Smooth muscle cell (in vitro differentiated cells): Measurements from ENCODE around the gene SAPCD2. TPM values are rescaled to one million over a fixed set of nuclear protein-coding genes. Genes with fewer than 3 reads are reported as not detected.

Source experiments
- DNase-seq: peaks from one replicate; lab custom pipeline; 2025; ENCODE audit not compliant: unreplicated experiment; lab: John Stamatoyannopoulos, UW
- H2AFZ ChIP-seq: fragments of 200-600 bp; sonication (generic); 2 replicates; pipeline ENCODE4 v1.6.0; 2016; ENCODE audit warnings: antibody characterized with exemption, low read depth, mild to moderate bottlenecking
- H3F3A ChIP-seq: fragments of 200-600 bp; sonication (generic); 2 replicates; pipeline ENCODE4 v1.6.0; 2017; ENCODE audit warnings: antibody characterized with exemption, low read depth
- H3K27ac ChIP-seq: fragments of 200-600 bp; sonication (generic); 2 replicates; pipeline ENCODE4 v1.5.1; 2016; ENCODE audit warnings: low read depth, mild to moderate bottlenecking
- H3K27me3 ChIP-seq: fragments of 200-600 bp; sonication (generic); 2 replicates; pipeline ENCODE4 v1.6.1; 2016; ENCODE audit warnings: low read depth, mild to moderate bottlenecking
- H3K36me3 ChIP-seq: fragments of 200-600 bp; sonication (generic); 2 replicates; pipeline ENCODE4 v1.5.1; 2016; ENCODE audit warnings: low read depth
- H3K4me1 ChIP-seq: fragments of 200-600 bp; sonication (generic); 2 replicates; pipeline ENCODE4 v1.5.1; 2016; ENCODE audit warnings: low read depth
- H3K4me2 ChIP-seq: fragments of 200-600 bp; sonication (generic); 2 replicates; pipeline ENCODE4 v1.6.0; 2016; ENCODE audit warnings: mild to moderate bottlenecking
- H3K4me3 ChIP-seq: fragments of 200-600 bp; sonication (generic); 2 replicates; pipeline ENCODE4 v1.5.1; 2016; ENCODE audit warnings: mild to moderate bottlenecking
- H3K79me2 ChIP-seq: fragments of 200-600 bp; sonication (generic); 2 replicates; pipeline ENCODE4 v1.6.0; 2016; ENCODE audit warnings: low read depth, mild to moderate bottlenecking
- H3K9ac ChIP-seq: fragments of 200-600 bp; sonication (generic); 2 replicates; pipeline ENCODE4 v1.6.0; 2016; ENCODE audit warnings: low read depth
- H3K9me3 ChIP-seq: fragments of 200-600 bp; sonication (generic); replicated peaks from 2 replicates; pipeline ENCODE4 v1.5.1; 2016; ENCODE audit warnings: low read depth
- H4K20me1 ChIP-seq: fragments of 200-600 bp; sonication (generic); 2 replicates; pipeline ENCODE4 v1.6.0; 2016; ENCODE audit warnings: low read depth
- WGBS: methylation state at CpG from one replicate; pipeline ENCODE4 v1.1.7; 2016; ENCODE audit warnings: low lambda C conversion rate; 5-methylcytosine and 5-hydroxymethylcytosine counted together
- polyA plus RNA-seq: library from polyadenylated mRNA; unstranded; fragments of >200 nt; fragmentation: Nextera tagmentation; extraction: Ambion mirVana; gene quantifications from 2 replicates; pipeline ENCODE4 v1.2.1, GENCODE V29; 2016
- total RNA-seq: library from RNA; depleted of rRNA; stranded (reverse); fragments of >200 nt; gene quantifications from 2 replicates; pipeline ENCODE4 v1.2.3, GENCODE V29; 2014
- TF ChIP-seq, protein P1 (sequence below): fragments of 200-600 bp; sonication (generic); IDR thresholded peaks from 2 replicates; pipeline ENCODE4 v1.5.1; 2017; ENCODE audit warnings: borderline replicate concordance, mild to moderate bottlenecking, antibody characterized with exemption; ENCODE audit not compliant: insufficient read depth, poor library complexity, severe bottlenecking

The SAPCD2 gene
- total and polyA plus RNA-seq, 2 experiments from 2014 or later, result 1.9 to 3.9 TPM

DNA sequence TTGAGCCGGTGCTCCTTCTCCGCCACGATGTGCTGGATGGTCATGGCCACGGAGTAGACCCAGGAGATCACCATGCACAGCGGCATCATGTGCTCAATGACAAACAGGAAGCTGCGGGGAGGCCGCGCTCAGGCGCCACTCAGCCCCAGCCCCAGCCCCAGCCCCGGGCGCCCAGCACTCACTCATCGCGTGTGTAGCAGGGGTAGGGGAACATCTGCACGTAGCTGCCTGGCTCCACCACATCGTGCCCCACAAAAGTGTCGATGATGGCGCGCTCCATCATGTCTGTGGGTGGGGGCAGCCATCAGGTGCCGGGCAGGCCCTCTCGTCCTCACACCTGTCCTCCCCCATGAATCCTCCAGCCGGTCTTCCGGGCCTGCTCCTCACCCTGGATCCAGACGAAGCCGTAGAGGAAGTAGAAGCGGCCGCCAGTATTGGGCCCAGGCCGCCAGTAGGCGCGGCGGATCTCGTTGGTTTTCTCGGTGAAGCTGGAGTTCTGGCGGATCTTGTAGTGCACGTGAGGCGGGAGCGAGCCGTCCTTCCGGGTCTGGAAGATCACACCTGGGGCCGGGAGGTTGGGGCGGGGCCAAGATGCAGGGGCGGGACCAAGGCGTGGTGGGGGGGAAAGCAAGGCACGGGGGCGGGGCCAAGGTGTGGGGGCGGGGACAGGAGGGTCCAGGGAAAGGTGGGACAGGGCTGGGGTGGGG lies 52.4 kb downstream of the SAPCD2 start:
- no peaks in the 10 kb centered on the region for H3K36me3 ChIP-seq
- H3K4me2 ChIP-seq, result no peak overlapping the region
- H3K9ac ChIP-seq, result no peak overlapping the region
- WGBS, result 92% methylated on average over 35 of the region's 45 CpGs
- TF ChIP-seq, protein P1, sequence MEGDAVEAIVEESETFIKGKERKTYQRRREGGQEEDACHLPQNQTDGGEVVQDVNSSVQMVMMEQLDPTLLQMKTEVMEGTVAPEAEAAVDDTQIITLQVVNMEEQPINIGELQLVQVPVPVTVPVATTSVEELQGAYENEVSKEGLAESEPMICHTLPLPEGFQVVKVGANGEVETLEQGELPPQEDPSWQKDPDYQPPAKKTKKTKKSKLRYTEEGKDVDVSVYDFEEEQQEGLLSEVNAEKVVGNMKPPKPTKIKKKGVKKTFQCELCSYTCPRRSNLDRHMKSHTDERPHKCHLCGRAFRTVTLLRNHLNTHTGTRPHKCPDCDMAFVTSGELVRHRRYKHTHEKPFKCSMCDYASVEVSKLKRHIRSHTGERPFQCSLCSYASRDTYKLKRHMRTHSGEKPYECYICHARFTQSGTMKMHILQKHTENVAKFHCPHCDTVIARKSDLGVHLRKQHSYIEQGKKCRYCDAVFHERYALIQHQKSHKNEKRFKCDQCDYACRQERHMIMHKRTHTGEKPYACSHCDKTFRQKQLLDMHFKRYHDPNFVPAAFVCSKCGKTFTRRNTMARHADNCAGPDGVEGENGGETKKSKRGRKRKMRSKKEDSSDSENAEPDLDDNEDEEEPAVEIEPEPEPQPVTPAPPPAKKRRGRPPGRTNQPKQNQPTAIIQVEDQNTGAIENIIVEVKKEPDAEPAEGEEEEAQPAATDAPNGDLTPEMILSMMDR, result no peak
- no peaks in the 10 kb centered on the region for H3K4me1 ChIP-seq
- H3K4me3 ChIP-seq, result no peak overlapping the region
- H4K20me1 ChIP-seq, result no peaks in the 10 kb centered on the region
- no peaks in the 10 kb centered on the region for H3K27me3 ChIP-seq
- no peaks in the 10 kb centered on the region for H3F3A ChIP-seq
- H2AFZ ChIP-seq, result no peak overlapping the region
- no peaks in the 10 kb centered on the region for H3K9me3 ChIP-seq
- H3K27ac ChIP-seq, result no peak overlapping the region
- no peaks in the 10 kb centered on the region for H3K79me2 ChIP-seq
- no peak for DNase-seq

GRCh38 chr9:137017071-137017470 lies 53.3 kb downstream of the SAPCD2 start:
- no peaks in the 10 kb centered on the region for H3K4me1 ChIP-seq
- TF ChIP-seq, protein P1, result no peak
- no peak overlapping the region for H3K27ac ChIP-seq
- no peak overlapping the region for H3K9ac ChIP-seq
- no peaks in the 10 kb centered on the region for H3K79me2 ChIP-seq
- H3K36me3 ChIP-seq, result no peaks in the 10 kb centered on the region
- H3F3A ChIP-seq, result no peaks in the 10 kb centered on the region
- no peaks in the 10 kb centered on the region for H3K27me3 ChIP-seq
- H3K4me3 ChIP-seq, result no peak overlapping the region
- H3K4me2 ChIP-seq, result no peak overlapping the region
- H4K20me1 ChIP-seq, result no peaks in the 10 kb centered on the region
- DNase-seq, result no peak
- WGBS, result 98% methylated on average over 28 of the region's 28 CpGs
- H2AFZ ChIP-seq, result no peak overlapping the region
- no peaks in the 10 kb centered on the region for H3K9me3 ChIP-seq

GRCh38 chr9:137016436-137016835 lies 53.9 kb downstream of the SAPCD2 start:
- Histone ChIP-seq H3K27ac (no peak overlapping the region), H2AFZ (no peak overlapping the region), H3K79me2 (no peaks in the 10 kb centered on the region), H3K9me3 (no peaks in the 10 kb centered on the region), H4K20me1 (no peaks in the 10 kb centered on the region), H3K9ac (no peak overlapping the region), H3F3A (no peaks in the 10 kb centered on the region), H3K4me2 (no peak overlapping the region), H3K4me1 (no peaks in the 10 kb centered on the region), H3K36me3 (no peaks in the 10 kb centered on the region), H3K27me3 (no peaks in the 10 kb centered on the region), H3K4me3 (no peak overlapping the region)
- no peak for DNase-seq
- TF ChIP-seq, protein P1, result no peak
- WGBS, result 93% methylated on average over 16 of the region's 16 CpGs

DNA sequence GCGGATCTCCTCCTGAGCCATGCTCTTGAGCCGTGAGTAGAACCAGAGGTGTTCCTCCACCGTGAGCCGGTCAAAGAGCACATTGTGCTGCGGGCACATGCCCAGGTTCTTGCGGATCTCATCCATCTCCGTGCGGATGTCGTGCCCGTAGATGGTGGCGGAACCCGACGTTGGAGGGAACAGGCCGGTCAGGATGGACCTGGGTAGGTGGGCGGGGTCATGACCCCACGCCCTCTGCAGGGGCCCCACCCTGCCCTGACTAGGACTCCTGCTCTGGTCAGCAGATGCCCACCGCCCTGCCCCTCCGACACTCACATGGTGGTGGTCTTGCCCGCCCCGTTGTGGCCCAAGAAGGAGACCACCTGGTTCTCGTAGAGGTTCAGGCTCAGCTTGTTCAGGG lies 54.4 kb downstream of the SAPCD2 start:
- Histone ChIP-seq H3K4me3 (no peak overlapping the region), H3F3A (no peaks in the 10 kb centered on the region), H3K9me3 (no peaks in the 10 kb centered on the region), H3K9ac (no peak overlapping the region), H4K20me1 (no peaks in the 10 kb centered on the region), H2AFZ (no peak overlapping the region), H3K4me2 (no peak overlapping the region), H3K36me3 (no peaks in the 10 kb centered on the region), H3K27me3 (no peaks in the 10 kb centered on the region), H3K4me1 (no peaks in the 10 kb centered on the region), H3K27ac (no peak overlapping the region), H3K79me2 (no peaks in the 10 kb centered on the region)
- WGBS, result 96% methylated on average over 21 of the region's 21 CpGs
- no peak for DNase-seq
- TF ChIP-seq, protein P1, result no peak
